ENCODE results near the gene TFF3. TPM values are rescaled to one million over a fixed set of nuclear protein-coding genes. Genes with fewer than 3 reads are reported as not detected.

The TFF3 gene
- polyA plus RNA-seq, 3 donors = 0.07 TPM; not detected in 2

DNA sequence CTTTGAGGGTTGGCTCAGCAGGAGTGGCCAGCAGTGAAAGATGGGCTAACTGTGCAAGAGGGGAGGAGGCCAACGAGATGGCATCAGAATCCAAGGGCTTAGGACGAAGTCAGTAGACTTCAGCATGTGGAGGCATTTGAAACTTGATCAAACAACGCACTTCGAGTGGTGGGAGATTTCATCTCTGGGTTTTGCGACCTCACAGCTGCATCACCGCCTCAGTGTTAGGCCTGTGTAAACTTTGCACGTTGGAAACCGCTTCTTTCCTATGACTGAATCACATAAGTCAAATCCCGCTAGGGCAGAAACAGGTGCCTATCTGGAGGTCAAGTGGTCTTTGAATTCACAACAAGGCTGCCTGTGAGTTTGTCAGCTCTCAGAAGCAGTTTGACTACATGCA is 17.8 kb downstream of the TFF3 start:
- Mint-ChIP-seq H3K9me3 (peaks cover 0 to 1% (median 0%) of the 10 kb centered on the region in 7 donors), H3K4me1 (peaks cover 18% of the 10 kb centered on the region), H3K27me3 (ENCODE audit: low read depth in 3 of 3) (peaks cover 1 to 7% (median 2%) of the 10 kb centered on the region in 3 donors), H3K4me3 (no peak overlapping the region), H3K36me3 (peaks cover 2 to 19% of the 10 kb centered on the region in 2 donors), H3K27ac (no peak overlapping the region)
- H3K9ac ChIP-seq (ENCODE audit: insufficient read depth, low read length, poor library complexity, severe bottlenecking) = no peak overlapping the region
- H3K79me2 ChIP-seq (ENCODE audit: insufficient read depth, low read length) = no peaks in the 10 kb centered on the region
- no peak overlapping the region for H2AFZ ChIP-seq (ENCODE audit: insufficient read depth, low read depth, low read length, poor library complexity, severe bottlenecking)
- WGBS (ENCODE audit: insufficient coverage) = 92% methylated on average over 9 of the region's 9 CpGs
- H3K4me2 ChIP-seq (replicated peaks; ENCODE audit: extremely low read depth, low read length, poor library complexity, severe bottlenecking) = no peak overlapping the region
- TF ChIP-seq, protein P1, sequence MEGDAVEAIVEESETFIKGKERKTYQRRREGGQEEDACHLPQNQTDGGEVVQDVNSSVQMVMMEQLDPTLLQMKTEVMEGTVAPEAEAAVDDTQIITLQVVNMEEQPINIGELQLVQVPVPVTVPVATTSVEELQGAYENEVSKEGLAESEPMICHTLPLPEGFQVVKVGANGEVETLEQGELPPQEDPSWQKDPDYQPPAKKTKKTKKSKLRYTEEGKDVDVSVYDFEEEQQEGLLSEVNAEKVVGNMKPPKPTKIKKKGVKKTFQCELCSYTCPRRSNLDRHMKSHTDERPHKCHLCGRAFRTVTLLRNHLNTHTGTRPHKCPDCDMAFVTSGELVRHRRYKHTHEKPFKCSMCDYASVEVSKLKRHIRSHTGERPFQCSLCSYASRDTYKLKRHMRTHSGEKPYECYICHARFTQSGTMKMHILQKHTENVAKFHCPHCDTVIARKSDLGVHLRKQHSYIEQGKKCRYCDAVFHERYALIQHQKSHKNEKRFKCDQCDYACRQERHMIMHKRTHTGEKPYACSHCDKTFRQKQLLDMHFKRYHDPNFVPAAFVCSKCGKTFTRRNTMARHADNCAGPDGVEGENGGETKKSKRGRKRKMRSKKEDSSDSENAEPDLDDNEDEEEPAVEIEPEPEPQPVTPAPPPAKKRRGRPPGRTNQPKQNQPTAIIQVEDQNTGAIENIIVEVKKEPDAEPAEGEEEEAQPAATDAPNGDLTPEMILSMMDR (IDR thresholded peaks at IDR 0.05) = no peak
- no peaks in the 10 kb centered on the region for H3K27me3 ChIP-seq (ENCODE audit: control insufficient read depth in 2 of 2, insufficient read depth in 2 of 2, low read length in 2 of 2)
- DNase-seq = no peak
- H3K9me3 ChIP-seq (replicated peaks in 1 of 2; ENCODE audit: control insufficient read depth in 1 of 2, insufficient read depth in 1 of 2, low read length in 2 of 2) = no peaks in the 10 kb centered on the region
- intact Hi-C loops (cut with micrococcal nuclease) = no loop called here
- no peaks in the 10 kb centered on the region for H3K36me3 ChIP-seq (replicated peaks in 1 of 2; ENCODE audit: control insufficient read depth in 1 of 2, insufficient read depth in 2 of 2, low read length in 2 of 2)
- no peak overlapping the region for H3K27ac ChIP-seq (ENCODE audit: low read depth in 1 of 2, low read length in 2 of 2)
- no peaks in the 10 kb centered on the region for H4K20me1 ChIP-seq (ENCODE audit: insufficient read depth, low read length)
- peaks cover 16 to 21% of the 10 kb centered on the region in 2 donors for H3K4me1 ChIP-seq (ENCODE audit: control insufficient read depth in 1 of 2, insufficient read depth in 2 of 2, low read length in 2 of 2)
- no peak overlapping the region for H3K4me3 ChIP-seq (replicated peaks in 1 of 3; ENCODE audit: low read depth in 2 of 3, low read length in 3 of 3)

DNA sequence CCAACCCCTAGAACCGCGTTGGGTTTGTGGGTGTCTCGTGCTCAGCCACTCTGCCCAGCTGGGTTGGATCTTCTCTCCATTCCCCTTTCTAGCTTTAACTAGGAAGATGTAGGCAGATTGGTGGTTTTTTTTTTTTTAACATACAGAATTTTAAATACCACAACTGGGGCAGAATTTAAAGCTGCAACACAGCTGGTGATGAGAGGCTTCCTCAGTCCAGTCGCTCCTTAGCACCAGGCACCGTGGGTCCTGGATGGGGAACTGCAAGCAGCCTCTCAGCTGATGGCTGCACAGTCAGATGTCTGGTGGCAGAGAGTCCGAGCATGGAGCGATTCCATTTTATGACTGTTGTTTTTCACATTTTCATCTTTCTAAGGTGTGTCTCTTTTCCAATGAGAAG is 18.7 kb downstream of the TFF3 start:
- H3K4me2 ChIP-seq (replicated peaks; ENCODE audit: extremely low read depth, low read length, poor library complexity, severe bottlenecking) = no peak overlapping the region
- H2AFZ ChIP-seq (ENCODE audit: insufficient read depth, low read depth, low read length, poor library complexity, severe bottlenecking) = no peak overlapping the region
- peaks cover 1 to 7% (median 2%) of the 10 kb centered on the region in 3 donors for H3K27me3 Mint-ChIP-seq (ENCODE audit: low read depth in 3 of 3)
- H3K4me1 Mint-ChIP-seq = peaks cover 12% of the 10 kb centered on the region
- H4K20me1 ChIP-seq (ENCODE audit: insufficient read depth, low read length) = no peaks in the 10 kb centered on the region
- H3K9me3 ChIP-seq (replicated peaks in 1 of 2; ENCODE audit: control insufficient read depth in 1 of 2, insufficient read depth in 1 of 2, low read length in 2 of 2) = no peaks in the 10 kb centered on the region
- no peak overlapping the region for H3K9ac ChIP-seq (ENCODE audit: insufficient read depth, low read length, poor library complexity, severe bottlenecking)
- TF ChIP-seq, protein P1 (IDR thresholded peaks at IDR 0.05) = no peak
- intact Hi-C loops (cut with micrococcal nuclease) = no loop called here
- no peaks in the 10 kb centered on the region for H3K36me3 ChIP-seq (replicated peaks in 1 of 2; ENCODE audit: control insufficient read depth in 1 of 2, insufficient read depth in 2 of 2, low read length in 2 of 2)
- H3K4me3 ChIP-seq (replicated peaks in 1 of 3; ENCODE audit: low read depth in 2 of 3, low read length in 3 of 3) = no peak overlapping the region
- H3K27me3 ChIP-seq (ENCODE audit: control insufficient read depth in 2 of 2, insufficient read depth in 2 of 2, low read length in 2 of 2) = no peaks in the 10 kb centered on the region
- no peaks in the 10 kb centered on the region for H3K79me2 ChIP-seq (ENCODE audit: insufficient read depth, low read length)
- WGBS (ENCODE audit: insufficient coverage) = 30% methylated on average over 2 of the region's 7 CpGs
- no peak overlapping the region for H3K4me3 Mint-ChIP-seq
- DNase-seq = no peak
- peaks cover 0 to 1% (median 0%) of the 10 kb centered on the region in 7 donors for H3K9me3 Mint-ChIP-seq
- peaks cover 12 to 16% of the 10 kb centered on the region in 2 donors for H3K4me1 ChIP-seq (ENCODE audit: control insufficient read depth in 1 of 2, insufficient read depth in 2 of 2, low read length in 2 of 2)
- H3K36me3 Mint-ChIP-seq = peaks cover 2 to 19% of the 10 kb centered on the region in 2 donors
- H3K27ac ChIP-seq (ENCODE audit: low read depth in 1 of 2, low read length in 2 of 2) = no peak overlapping the region
- H3K27ac Mint-ChIP-seq = no peak overlapping the region
